Renal cortical epithelial cell (primary cell): ENCODE measurements around the gene PRKD3. TPM values are rescaled to one million over a fixed set of nuclear protein-coding genes. Genes with fewer than 3 reads are reported as not detected.
A peak's percentile ranks its signal among the peaks of the same experiment; 100 is the strongest.

Source experiments
- DNase-seq: peaks from one replicate; pipeline ENCODE4 v3.0.0-alpha.2; 2011; ENCODE audit warnings: low read depth
- total RNA-seq: library from RNA; depleted of rRNA; stranded (reverse); fragments of >200 nt; gene quantifications from 2 replicates; pipeline ENCODE4 v1.2.3, GENCODE V29; 2014

The PRKD3 gene
- total RNA-seq, 1 donor from 2014 or later: 69.3 TPM

DNA sequence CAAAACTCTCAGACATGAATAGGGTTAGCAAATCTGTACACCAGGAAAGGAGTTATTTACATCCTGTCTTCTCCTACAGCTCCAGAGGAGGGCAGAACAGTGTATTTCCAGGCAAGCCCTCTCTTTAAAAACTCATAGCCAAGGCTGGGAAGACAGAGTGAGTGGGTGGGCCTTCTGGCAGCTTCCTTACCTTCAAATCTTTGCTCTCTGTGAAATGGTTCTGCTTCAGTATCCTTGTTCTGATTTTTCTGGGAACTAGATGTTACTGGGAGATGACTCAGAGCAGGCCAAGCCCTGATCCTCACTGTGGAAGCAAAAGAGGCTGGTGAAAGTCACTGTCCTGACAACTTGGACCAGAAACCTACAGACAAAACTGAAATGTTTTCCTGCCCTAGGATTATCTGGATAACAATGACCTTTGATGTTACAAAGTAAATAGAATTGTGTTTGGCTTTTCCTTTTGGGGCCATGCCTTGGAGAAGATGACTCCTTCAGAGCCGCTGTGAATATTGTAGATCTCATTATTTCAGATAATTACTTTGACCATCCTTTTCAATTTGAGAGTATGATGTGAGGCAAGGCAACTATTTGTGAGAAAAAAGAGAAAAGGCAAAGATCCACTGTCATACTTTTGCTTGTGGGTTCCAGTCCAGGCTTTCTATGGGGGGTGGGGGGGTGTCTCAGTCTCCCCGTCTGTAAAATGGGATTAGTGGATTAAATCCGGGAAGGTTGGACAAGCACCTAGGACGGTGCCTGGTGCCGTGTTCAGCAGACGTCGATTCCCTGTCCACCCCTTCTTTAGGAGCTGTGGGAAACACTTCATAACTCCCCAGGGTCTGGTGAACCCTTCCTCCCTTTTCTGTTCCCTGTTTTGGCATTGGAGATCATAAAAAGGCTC lies 19.2 kb upstream of the PRKD3 start:
- peak; percentile 87 for DNase-seq

DNA sequence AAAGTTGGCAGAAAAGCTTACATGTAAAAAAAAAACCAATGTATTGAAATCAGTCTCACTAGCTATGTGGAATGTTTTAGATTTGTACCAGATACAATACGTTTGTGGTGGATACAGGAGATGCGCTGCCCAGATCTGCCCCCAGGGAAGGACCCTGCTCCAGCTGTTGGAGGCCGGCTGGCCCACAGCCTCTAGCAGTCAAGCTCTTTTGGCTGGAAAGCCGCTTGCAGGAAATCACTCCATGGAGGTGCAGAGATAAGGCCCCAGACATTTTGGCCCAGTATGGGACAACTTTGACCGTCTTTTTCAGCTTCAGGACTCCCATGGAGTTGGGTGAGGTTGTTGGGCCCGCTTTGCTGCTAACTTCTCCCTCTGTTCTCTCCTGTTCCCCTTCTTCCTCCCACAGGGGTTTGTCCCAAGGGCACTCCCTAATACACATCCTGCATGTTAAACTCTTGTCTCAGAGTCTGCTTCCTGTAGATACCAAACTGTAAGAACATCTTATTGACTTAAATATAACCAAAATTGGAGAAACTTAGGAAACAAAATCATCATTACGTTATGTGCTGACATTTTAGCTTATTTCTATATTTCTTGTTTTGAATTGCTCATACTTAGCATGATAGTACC lies 18.1 kb upstream of the PRKD3 start:
- DNase-seq: no peak

GRCh38 chr2:37340637-37341036 lies 16.0 kb upstream of the PRKD3 start:
- no peak for DNase-seq

DNA sequence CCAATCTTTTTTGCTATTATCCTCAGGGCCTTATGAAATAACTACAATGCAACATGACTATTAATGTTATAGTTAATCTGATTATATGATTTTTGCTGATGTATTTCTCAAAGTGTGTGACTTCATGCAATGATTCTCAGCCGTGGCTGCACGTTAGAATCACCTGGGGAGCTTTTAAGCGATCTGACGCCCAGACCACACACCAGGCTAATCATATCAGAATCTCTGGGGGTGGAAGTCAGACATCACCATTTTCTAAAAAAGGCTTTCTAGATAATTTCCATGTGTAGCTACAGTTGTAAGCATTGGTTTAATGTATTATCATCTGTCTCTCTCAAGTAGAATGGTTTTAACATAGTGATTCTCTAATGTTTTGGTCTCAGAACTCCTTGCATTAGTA lies 14.3 kb upstream of the PRKD3 start:
- DNase-seq: no peak

- no peak for DNase-seq
Observed at GRCh38 chr2:37337620-37338280, 13.1 kb upstream of the PRKD3 start.

- no peak for DNase-seq
Observed at GRCh38 chr2:37335604-37336003, 11.0 kb upstream of the PRKD3 start.

GRCh38 chr2:37333256-37333655 lies 8.6 kb upstream of the PRKD3 start:
- DNase-seq: no peak

- DNase-seq: no peak
Observed at GRCh38 chr2:37332560-37332959, 7.9 kb upstream of the PRKD3 start.

DNA sequence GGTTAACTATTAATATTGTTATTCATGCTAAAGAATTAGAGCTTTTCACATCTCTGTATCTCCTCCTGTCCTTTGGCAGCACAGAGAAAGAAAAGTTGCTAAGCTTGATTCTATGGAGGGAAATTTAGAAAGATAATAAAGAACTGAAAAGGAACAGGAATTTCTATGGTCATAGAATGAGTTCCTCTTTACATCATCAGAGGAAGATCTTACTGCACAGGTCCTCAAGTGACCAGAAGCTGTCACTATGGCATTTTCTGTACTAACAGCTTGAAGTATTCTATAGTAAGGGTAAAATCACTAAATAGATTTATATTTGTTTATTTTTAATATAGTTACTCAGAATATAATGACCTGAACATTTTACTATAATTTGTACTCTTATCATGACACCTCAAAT lies 6.0 kb upstream of the PRKD3 start:
- no peak for DNase-seq

- DNase-seq: no peak
Observed at GRCh38 chr2:37326866-37327634, 2.4 kb upstream of the PRKD3 start.

- DNase-seq: peak; percentile 73
Observed at GRCh38 chr2:37326285-37326684, 1.7 kb upstream of the PRKD3 start.

- DNase-seq: no peak
Observed at GRCh38 chr2:37325625-37326071, 1.0 kb upstream of the PRKD3 start.

- peak; percentile 32 for DNase-seq
Observed at GRCh38 chr2:37324536-37324785, 172 bp downstream of the PRKD3 start.

- peak; percentile 34 for DNase-seq
Observed at GRCh38 chr2:37323781-37324535, 675 bp downstream of the PRKD3 start.

GRCh38 chr2:37323176-37323780 lies 1.4 kb downstream of the PRKD3 start:
- no peak for DNase-seq

GRCh38 chr2:37322368-37322767 lies 2.3 kb downstream of the PRKD3 start:
- no peak for DNase-seq

DNA sequence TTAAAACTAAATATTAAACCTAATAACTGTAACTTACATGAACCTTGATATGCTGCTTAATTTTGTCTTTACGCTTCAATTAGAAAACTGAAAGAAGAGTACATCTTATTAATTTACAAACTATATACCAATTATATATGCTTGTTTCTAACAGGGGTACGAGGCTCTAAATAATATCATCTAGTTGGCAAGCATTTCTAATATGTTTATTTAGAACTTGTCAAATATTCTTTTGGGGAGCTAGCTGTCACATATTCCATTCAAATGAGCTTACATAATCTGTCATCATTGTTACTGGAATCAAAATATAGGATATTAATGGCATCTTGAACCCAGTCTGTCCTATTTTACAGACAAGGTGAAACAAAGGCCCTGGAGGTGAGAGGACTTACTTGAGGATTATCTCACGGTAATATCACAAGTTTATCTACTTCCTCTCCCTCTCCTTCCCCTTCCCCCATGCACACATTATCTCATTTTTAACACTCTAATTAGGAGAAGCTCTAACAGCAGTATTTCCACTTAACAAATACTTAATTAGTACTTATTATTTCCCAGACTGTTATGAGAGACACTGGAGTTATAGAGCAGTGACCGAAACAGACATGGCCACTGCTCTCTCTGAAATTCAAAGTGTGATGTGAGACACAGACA lies 3.5 kb downstream of the PRKD3 start:
- DNase-seq: no peak

- DNase-seq: no peak
Observed at GRCh38 chr2:37319754-37320609, 4.7 kb downstream of the PRKD3 start.

DNA sequence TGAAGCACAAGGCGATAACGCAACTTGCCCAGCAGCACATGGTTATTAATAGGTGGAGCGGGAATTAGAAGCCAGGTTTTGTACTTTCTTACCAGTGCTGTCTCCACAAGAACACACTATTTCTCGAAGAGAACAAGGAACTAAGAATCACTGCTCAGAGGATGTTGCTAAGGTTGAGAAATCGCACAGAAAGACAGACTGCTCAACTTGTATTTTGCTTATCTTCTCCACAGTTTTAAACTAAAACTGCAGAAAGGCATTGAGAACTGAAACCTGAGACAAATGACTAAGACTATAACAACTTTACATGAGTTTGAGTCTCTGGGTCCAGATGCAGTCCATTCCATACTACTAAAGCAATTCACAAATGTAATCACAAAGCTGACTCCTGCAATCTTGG lies 6.2 kb downstream of the PRKD3 start:
- DNase-seq: no peak

DNA sequence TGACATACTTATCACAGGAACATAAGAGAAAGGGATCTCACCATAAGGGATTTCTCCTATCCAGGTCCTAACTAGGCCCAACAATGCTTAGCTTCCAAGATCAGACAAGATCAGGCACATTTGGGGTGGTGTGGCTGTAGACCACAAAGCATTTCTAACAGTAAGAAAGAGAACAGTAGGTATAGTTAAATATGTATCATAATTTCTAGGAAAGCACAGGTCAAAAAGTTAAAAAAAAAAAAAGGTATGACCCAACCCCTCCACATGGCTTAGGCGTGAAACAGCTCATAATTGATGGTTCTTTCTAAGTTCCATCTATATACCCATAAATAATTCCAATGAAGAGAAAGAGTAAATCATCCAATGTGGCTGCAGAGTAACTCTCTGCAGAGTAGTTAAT lies 6.9 kb downstream of the PRKD3 start:
- DNase-seq: no peak
